ENCODE measurements around the gene TFF2.

The TFF2 gene

DNA sequence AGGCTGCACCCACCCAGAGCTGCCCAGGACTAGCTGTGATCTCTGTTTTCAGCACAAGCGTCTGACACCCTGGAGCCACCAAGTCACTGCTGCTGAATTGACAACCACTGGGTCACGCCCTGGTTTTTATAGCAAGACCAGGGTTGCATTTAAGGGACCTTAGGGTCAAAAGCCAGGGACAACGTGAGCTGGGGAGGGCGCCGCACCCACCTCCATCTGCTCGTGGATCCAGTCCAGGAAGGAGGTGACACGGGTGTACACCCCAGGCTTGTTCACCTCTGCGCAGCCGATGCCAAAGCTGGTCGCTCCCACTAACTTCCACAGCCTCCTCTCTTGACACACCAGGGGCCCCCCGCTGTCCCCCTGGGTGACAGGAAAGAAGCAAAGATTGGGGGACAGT, 24.7 kb upstream of the TFF2 start:
- DNase-seq (ENCODE audit: low read depth): no peak
- H3K4me3 ChIP-seq (ENCODE audit: control insufficient read depth, low read depth, low read length): no peak overlapping the region
- TF ChIP-seq, protein P1, sequence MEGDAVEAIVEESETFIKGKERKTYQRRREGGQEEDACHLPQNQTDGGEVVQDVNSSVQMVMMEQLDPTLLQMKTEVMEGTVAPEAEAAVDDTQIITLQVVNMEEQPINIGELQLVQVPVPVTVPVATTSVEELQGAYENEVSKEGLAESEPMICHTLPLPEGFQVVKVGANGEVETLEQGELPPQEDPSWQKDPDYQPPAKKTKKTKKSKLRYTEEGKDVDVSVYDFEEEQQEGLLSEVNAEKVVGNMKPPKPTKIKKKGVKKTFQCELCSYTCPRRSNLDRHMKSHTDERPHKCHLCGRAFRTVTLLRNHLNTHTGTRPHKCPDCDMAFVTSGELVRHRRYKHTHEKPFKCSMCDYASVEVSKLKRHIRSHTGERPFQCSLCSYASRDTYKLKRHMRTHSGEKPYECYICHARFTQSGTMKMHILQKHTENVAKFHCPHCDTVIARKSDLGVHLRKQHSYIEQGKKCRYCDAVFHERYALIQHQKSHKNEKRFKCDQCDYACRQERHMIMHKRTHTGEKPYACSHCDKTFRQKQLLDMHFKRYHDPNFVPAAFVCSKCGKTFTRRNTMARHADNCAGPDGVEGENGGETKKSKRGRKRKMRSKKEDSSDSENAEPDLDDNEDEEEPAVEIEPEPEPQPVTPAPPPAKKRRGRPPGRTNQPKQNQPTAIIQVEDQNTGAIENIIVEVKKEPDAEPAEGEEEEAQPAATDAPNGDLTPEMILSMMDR (IDR thresholded peaks at IDR 0.05; ENCODE audit: control insufficient read depth, insufficient read depth, low read depth, low read length, missing control alignments): no peak

DNA sequence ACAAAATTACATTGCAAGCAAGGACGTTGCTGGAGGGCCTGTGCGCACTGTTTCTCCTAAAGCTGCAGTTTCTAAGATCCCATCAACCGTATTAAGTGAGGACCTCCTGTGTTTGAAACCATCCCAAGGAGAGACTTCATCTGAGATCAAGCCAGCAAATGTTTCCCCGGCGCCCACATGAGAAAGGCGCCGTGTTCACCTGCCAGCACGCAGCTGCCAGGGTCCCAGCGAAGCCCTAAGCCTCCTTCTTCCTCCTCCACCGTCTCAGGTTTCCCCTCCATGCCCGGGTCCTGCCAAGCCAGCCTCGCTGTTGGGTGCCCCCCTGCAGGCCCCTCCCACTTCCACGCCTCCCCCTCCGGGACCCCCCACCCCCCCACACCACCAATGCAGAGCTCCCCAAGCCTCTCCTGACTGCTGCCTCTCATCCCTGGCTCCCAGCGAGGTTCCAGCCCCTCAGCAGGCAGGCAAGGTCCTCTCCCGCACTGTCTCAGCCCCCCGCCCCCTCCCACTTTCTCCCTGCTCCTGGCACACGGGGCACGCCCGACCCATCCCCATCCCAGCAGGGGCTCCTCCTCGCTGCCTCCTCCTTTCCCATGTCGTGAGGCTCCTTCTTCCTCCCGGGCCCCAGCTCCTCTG, 24.2 kb upstream of the TFF2 start:
- TF ChIP-seq, protein P1 (IDR thresholded peaks at IDR 0.05; ENCODE audit: control insufficient read depth, insufficient read depth, low read depth, low read length, missing control alignments): no peak
- no peak overlapping the region for H3K4me3 ChIP-seq (ENCODE audit: control insufficient read depth, low read depth, low read length)
- no peak for DNase-seq (ENCODE audit: low read depth)

DNA sequence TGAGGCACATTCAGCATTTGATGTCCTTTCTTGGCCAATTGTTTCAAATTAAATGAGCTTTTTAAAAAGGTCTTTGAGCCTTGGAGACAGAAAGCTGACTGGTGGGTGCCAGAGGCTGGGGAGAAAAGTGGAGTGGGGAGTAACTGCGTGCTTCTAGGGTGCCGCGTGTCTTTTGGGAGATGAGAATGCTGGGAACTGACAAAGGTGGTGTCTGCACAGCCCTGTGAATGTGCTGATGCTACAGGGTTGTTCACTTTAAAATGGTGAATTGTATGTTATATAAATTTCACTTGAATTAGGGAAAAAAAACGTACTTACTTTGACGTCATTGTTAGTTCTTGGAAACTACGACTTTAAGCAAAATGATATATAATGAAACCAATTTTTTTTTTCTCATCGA, 23.7 kb upstream of the TFF2 start:
- H3K4me3 ChIP-seq (ENCODE audit: control insufficient read depth, low read depth, low read length): no peak overlapping the region
- TF ChIP-seq, protein P1 (IDR thresholded peaks at IDR 0.05; ENCODE audit: control insufficient read depth, insufficient read depth, low read depth, low read length, missing control alignments): no peak
- no peak for DNase-seq (ENCODE audit: low read depth)

DNA sequence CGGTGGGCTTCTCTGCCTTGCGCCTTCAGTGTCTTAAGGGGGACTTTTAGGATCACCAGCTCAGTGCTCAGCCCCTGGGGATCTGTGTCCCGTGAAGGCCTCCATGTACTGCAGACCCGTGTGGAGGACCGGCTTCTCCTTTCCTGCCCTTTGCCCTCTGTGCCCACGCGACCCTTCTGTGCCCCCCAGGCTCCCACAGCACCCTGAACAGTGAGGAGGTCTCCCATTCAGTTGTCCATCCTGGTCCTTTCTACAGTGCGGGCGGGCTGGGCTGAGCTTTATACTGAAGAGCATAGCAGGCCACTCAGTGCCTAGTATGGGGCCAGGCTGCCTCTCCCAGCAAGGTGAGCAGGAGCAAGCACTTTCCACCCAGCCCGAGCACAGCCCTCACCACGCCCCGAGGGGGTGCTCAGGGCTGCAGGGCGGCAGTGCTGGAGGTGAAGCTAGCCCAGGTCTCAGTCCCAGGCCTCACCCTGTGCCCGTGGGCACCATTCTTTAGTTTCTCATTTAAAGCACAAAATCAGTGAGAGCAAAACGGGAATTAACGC, 23.2 kb upstream of the TFF2 start:
- no peak overlapping the region for H3K4me3 ChIP-seq (ENCODE audit: control insufficient read depth, low read depth, low read length)
- DNase-seq (ENCODE audit: low read depth): no peak
- TF ChIP-seq, protein P1 (IDR thresholded peaks at IDR 0.05; ENCODE audit: control insufficient read depth, insufficient read depth, low read depth, low read length, missing control alignments): no peak

DNA sequence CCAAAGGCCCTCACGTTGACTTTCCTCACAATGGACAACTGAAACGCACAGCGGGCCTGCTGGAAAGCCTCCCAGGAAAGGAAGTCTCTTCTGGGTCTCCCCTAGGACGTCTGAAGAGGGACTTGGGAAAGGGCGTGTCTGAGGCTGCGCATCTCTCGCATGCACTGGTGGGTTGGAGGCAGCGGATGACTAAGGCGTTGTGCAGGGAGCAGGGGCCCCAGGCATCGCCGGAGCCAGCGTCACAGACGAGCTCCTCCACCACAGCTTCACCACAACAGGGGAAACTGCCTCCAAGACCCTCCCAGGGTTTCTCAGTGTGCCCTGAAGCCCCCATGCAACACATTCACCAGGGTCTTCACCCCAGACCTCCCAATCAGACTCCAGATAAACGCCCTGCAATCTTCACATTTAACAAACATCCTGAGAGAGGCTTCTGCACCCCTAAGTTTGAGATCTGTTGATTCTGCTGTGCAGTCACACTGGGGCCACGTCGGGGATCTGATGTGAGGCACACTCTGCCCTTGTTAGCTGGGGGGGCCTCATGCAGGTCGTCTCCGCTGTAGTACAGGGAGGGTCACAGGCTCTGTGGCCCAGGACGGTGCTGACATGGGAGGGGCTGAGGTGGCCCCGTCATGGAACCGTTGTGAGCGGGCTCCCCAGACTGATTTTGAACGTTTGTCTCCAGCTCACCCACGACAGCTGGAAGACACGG, 22.6 kb upstream of the TFF2 start:
- no peak overlapping the region for H3K4me3 ChIP-seq (ENCODE audit: control insufficient read depth, low read depth, low read length)
- no peak for DNase-seq (ENCODE audit: low read depth)
- TF ChIP-seq, protein P1 (IDR thresholded peaks at IDR 0.05; ENCODE audit: control insufficient read depth, insufficient read depth, low read depth, low read length, missing control alignments): no peak

DNA sequence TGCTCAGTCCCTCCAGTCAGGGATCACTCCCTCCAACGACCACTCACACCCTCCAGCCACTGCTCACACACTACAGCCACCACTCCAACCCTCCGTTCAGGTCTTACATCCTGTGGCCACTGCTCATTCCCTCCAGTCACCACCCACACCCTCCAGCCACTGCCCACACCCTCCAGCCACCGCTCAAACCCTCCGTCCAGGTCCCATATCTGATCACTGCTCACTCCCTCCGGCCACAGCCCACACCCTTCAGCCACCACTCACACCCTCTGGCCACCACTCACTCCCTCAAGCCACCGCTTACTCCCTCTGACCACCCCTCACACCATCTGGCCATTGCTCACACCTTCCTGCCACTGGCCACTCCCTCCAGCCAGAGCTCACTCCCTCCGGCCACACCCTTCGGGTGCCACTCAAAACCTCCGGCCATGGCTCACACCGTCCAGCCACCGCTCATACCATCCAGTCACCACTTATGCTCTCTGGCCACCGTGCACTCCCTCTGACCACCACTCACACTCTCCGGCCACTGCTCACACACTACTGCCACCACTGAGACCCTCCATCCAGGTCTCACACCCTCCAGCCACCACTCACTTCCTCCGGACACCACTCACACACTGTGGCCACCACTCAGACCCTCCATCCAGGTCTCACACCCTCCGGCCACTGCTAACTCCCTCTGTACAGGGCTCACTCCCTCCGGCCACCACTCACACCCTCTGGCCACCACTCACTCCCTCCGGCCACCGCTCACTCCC, 20.3 kb upstream of the TFF2 start:
- no peak overlapping the region for H3K4me3 ChIP-seq (ENCODE audit: control insufficient read depth, low read depth, low read length)
- TF ChIP-seq, protein P1 (IDR thresholded peaks at IDR 0.05; ENCODE audit: control insufficient read depth, insufficient read depth, low read depth, low read length, missing control alignments): no peak
- no peak for DNase-seq (ENCODE audit: low read depth)
